ENCODE data around the gene RBPMS2.

The RBPMS2 gene

DNA sequence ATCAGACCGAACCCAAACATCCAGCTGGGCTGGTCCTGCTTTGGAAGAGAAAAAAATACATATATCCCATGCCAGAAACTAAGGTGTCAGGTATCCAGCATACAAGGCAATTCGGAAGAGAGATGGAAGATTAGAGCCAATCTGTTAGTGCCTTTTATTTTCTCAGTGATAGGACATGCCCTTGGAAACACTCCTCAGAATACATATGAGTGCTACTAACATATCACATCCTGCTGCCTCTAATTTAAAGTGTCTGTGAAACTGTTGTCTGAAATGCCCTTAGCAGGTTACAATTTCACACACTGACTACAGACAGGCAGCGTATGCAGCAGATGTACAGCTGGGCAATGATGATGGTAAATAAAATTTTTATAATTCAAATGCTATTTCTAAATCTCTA, 78.9 kb downstream of the RBPMS2 start:
- TF ChIP-seq, protein P1, sequence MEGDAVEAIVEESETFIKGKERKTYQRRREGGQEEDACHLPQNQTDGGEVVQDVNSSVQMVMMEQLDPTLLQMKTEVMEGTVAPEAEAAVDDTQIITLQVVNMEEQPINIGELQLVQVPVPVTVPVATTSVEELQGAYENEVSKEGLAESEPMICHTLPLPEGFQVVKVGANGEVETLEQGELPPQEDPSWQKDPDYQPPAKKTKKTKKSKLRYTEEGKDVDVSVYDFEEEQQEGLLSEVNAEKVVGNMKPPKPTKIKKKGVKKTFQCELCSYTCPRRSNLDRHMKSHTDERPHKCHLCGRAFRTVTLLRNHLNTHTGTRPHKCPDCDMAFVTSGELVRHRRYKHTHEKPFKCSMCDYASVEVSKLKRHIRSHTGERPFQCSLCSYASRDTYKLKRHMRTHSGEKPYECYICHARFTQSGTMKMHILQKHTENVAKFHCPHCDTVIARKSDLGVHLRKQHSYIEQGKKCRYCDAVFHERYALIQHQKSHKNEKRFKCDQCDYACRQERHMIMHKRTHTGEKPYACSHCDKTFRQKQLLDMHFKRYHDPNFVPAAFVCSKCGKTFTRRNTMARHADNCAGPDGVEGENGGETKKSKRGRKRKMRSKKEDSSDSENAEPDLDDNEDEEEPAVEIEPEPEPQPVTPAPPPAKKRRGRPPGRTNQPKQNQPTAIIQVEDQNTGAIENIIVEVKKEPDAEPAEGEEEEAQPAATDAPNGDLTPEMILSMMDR (conservative IDR thresholded peaks at IDR 0.05; ENCODE audit: control insufficient read depth, insufficient read depth, low read depth, low read length): no peak
- no peak overlapping the region for H3K4me3 ChIP-seq (ENCODE audit: control insufficient read depth, low read depth, low read length)
- no peak for DNase-seq (ENCODE audit: low read depth)

DNA sequence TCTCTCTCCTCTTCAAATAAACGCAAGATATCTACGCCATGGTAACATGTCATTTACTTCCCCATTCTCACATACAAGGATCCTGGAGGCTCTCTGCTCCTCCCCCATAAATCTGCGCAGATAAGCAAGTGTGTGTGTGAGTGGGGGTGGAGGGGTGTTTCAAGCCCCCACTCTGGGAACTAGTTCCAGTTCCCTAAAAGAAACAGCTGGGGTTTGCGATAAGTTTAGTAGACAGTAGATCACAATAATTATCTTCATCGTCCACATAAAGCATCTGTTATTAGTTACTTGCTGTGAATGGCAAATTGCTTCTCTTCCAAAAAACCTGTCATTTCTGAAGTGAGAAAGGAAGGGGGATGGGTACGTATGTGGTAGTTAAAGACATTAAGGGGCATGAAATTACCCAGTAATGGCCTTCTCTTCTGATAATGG, 79.8 kb downstream of the RBPMS2 start:
- TF ChIP-seq, protein P1 (conservative IDR thresholded peaks at IDR 0.05; ENCODE audit: control insufficient read depth, insufficient read depth, low read depth, low read length): no peak
- no peak for DNase-seq (ENCODE audit: low read depth)
- H3K4me3 ChIP-seq (ENCODE audit: control insufficient read depth, low read depth, low read length): no peak overlapping the region

DNA sequence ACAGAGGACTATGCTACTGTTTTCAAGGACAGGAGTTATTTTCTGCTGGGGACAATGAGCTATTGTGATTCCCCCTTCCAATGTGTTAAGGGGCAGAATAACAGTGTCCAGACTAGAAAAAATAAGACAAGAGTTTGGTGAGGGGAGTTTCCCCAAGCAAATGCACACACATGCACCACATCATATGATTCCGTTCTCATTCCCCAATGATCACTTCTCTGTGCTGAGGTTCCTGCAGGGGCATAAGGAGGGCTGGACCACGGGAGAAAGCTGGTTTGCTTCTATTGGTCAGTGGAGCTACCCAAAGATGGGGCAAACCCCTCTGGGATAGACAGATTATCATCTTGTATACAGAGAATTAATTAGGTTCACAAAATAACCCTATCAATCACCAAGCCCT, 80.6 kb downstream of the RBPMS2 start:
- no peak overlapping the region for H3K4me3 ChIP-seq (ENCODE audit: control insufficient read depth, low read depth, low read length)
- TF ChIP-seq, protein P1 (conservative IDR thresholded peaks at IDR 0.05; ENCODE audit: control insufficient read depth, insufficient read depth, low read depth, low read length): no peak
- no peak for DNase-seq (ENCODE audit: low read depth)

DNA sequence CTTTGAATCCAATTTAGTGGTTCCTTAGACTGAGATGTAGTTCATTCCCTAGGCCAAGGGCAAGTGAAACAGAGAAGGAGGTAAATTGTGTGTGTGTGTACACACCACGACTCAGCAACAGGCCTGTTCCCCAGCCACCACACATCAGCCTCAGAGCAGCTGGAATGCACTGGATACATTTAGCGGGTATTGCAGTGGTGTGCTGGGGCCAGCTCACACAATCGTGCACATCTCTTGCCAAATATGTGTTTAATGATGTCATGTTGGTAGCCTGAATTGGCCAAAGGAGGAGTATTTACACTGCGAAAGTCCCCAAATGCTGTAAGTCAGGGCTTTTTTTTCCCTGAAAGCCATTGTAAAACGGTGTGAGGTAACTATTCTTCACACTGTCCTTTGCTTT, 82.3 kb downstream of the RBPMS2 start:
- TF ChIP-seq, protein P1 (conservative IDR thresholded peaks at IDR 0.05; ENCODE audit: control insufficient read depth, insufficient read depth, low read depth, low read length): no peak

DNA sequence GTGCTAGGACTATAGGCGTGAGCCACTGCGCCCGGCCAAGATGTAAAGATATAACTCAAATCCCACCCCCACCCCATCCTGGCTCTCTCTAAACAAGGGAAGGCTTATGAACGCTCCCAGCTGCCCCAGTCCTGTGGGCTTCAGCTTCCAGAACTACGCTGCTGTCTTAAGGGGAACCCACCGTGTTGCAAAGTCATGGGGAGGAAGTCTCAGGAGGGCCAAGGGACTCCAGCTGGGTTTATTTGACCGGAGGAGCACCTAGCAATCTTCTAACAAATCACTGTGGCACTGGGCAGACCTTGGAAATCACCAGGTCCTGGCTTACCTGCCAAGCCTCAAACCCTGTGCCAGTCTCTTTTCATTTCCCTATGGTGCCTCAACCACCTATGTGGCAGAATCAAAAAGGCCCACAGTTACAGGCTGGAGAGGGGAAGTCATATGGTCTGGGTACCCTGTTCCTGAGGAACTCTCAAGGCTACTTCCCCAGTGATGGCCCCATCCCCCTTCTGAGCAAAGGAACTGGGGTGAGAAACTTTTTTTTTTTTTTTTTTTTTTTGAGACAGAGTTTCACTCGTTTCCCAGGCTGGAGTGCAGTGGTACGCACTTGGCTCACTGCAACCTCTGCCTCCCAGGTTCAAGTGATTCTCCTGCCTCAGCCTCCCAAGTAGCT, 83.4 kb downstream of the RBPMS2 start:
- TF ChIP-seq, protein P1 (conservative IDR thresholded peaks at IDR 0.05; ENCODE audit: control insufficient read depth, insufficient read depth, low read depth, low read length): no peak
- no peak for DNase-seq (ENCODE audit: low read depth)
- no peak overlapping the region for H3K4me3 ChIP-seq (ENCODE audit: control insufficient read depth, low read depth, low read length)

More for the DNA sequence above, 82.3 kb downstream of the RBPMS2 start:
- no peak overlapping the region for H3K4me3 ChIP-seq (ENCODE audit: control insufficient read depth, low read depth, low read length)
- DNase-seq (ENCODE audit: low read depth): peak; percentile 89

DNA sequence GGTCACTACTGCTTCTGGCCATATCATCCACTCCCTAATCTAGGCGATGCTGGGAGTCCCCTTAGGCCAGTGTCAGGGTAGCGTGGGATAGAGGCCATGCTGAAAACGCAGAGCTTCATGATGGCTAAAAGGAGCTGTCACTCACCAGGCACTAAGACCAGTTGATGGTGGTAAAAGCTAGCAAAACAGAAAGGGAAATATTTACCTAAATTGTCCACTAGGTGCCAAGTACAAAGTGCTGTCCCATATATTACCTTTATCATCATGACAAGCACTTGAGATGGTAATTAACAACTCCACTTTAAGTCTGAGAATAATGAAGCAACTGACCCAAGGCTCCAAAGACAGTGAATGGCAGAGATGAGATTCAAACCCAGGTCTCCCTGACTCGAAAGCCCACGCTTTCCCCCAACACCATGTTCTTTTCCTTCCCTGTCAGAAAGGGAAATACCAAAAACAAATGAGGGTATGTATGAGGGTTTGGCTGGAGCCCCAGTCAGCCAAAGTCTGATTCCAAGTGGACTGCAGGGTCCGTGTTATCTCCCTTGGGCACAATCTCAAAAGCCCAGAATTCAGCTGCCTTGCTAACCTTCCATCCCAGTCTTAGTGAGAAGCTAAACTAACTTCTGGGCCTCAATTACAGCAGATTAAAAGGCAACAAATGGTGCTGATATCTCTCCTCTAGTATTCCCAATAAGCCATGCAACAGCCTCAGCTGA, 84.7 kb downstream of the RBPMS2 start:
- DNase-seq (ENCODE audit: low read depth): no peak
- H3K4me3 ChIP-seq (ENCODE audit: control insufficient read depth, low read depth, low read length): no peak overlapping the region
- TF ChIP-seq, protein P1 (conservative IDR thresholded peaks at IDR 0.05; ENCODE audit: control insufficient read depth, insufficient read depth, low read depth, low read length): no peak
